Large intestine (tissue), 12 donors: ENCODE results near the gene CRYGB. TPM values are rescaled to one million over a fixed set of nuclear protein-coding genes. Genes with fewer than 3 reads are reported as not detected.

ENCODE experiments used
- DNase-seq, 2 donors: peaks; one replicate each; pipeline versions ENCODE4 v3.0.0 to v3.0.0-alpha.2; 2013
- H3K27ac ChIP-seq: one replicate; pipeline ENCODE4 v1.5.1; 2013; ENCODE audit warnings: low read length
- H3K27me3 ChIP-seq: 2 replicates; pipeline ENCODE4 v1.6.1; 2013; ENCODE audit warnings: low read length; ENCODE audit not compliant: control insufficient read depth, insufficient read depth
- H3K36me3 ChIP-seq: 2 replicates; pipeline ENCODE4 v1.6.1; 2013; ENCODE audit warnings: low read length; ENCODE audit not compliant: control insufficient read depth, insufficient read depth
- H3K4me1 ChIP-seq: one replicate; pipeline ENCODE4 v1.6.1; 2013; ENCODE audit warnings: low read length; ENCODE audit not compliant: control insufficient read depth, insufficient read depth
- H3K4me3 ChIP-seq: one replicate; pipeline ENCODE4 v1.5.1; 2013; ENCODE audit warnings: low read length
- H3K9me3 ChIP-seq: one replicate; pipeline ENCODE4 v1.6.1; 2013; ENCODE audit warnings: mild to moderate bottlenecking, low read depth, low read length, moderate library complexity; ENCODE audit not compliant: control insufficient read depth
- WGBS: methylation state at CpG from one replicate; pipeline ENCODE4 v1.1.5; 2013; ENCODE audit warnings: low lambda C conversion rate; ENCODE audit not compliant: insufficient coverage; 5-methylcytosine and 5-hydroxymethylcytosine counted together
- long read RNA-seq, 11 donors: transcript quantifications; one replicate each; lab custom pipeline, GENCODE V29; 2026
- polyA plus RNA-seq: library from polyadenylated mRNA; unstranded; fragments of 120-200 nt; gene quantifications from one replicate; pipeline ENCODE4 v1.2.1, GENCODE V29; 2013

Gene CRYGB, protein sequence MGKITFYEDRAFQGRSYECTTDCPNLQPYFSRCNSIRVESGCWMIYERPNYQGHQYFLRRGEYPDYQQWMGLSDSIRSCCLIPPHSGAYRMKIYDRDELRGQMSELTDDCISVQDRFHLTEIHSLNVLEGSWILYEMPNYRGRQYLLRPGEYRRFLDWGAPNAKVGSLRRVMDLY
- polyA plus RNA-seq: not detected
- long read RNA-seq, donor 1: 0 reads
- long read RNA-seq, donor 2: 0 reads
- long read RNA-seq, donor 3: 0 reads
- long read RNA-seq, donor 4: 0 reads
- long read RNA-seq, donor 5: 0 reads
- long read RNA-seq, donor 6: 0 reads
- long read RNA-seq, donor 7: 0 reads
- long read RNA-seq, donor 8: 0 reads
- long read RNA-seq, donor 9: 0 reads
- long read RNA-seq, donor 10: 0 reads
- long read RNA-seq, donor 11: 0 reads

DNA sequence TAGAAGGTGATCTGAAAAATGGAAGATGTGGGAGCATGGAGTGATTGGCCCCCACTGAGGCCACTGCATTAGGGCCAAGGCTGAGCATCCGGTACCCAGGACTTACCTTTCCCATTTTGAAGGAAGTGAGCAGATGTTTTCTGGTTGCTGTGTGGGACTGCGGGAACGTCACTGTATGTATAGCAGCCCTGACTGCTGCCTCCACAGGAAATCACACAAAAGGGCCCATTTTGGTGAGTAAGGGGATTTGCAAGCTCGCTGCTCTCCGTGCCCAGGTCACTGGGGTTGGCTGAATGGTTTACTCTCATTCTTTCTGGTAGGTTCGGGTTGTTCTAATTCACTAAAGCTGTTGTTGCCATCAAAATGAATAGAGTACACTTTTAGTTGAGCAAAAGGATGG, at the start of gene CRYGB:
CRYGB (minus strand) TSS at position 153 of the 400 bp plus-strand sequence; CDS start at position 115, 38 bp downstream.
- Histone ChIP-seq H3K9me3 (no peaks in the 10 kb centered on the region), H3K27me3 (no peaks in the 10 kb centered on the region), H3K36me3 (no peaks in the 10 kb centered on the region), H3K4me1 (peaks cover 3% of the 10 kb centered on the region), H3K27ac (no peak within 1 kb of the TSS), H3K4me3 (no peak within 1 kb of the TSS)
- no CpG with 5 or more reads among the region's 6 CpGs for WGBS
- DNase-seq: no peak

DNA sequence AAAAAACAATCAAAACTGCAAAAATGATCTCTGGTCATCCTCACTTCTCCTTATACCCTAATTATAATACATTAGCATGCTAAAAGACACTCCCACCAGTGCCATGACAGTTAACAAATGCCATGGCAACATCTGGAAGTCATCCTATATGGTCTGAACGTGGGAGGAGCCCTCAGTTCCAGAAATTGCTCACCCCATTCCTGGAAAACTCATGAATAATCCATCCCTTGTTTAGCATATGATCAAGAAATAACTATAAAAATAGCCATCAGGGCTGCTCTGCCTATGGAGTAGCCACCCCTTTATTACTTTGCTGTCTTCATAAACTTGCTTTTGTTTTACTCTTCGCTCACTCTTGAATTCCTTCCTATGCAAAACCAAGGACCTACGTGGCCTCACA, 49.6 kb upstream of the CRYGB start:
- Histone ChIP-seq H3K27ac (no peak overlapping the region), H3K36me3 (no peaks in the 10 kb centered on the region), H3K4me1 (no peaks in the 10 kb centered on the region), H3K27me3 (no peaks in the 10 kb centered on the region), H3K9me3 (no peaks in the 10 kb centered on the region), H3K4me3 (no peak overlapping the region)
- no peak for DNase-seq
- 70% methylated on average over 2 of the region's 3 CpGs for WGBS

DNA sequence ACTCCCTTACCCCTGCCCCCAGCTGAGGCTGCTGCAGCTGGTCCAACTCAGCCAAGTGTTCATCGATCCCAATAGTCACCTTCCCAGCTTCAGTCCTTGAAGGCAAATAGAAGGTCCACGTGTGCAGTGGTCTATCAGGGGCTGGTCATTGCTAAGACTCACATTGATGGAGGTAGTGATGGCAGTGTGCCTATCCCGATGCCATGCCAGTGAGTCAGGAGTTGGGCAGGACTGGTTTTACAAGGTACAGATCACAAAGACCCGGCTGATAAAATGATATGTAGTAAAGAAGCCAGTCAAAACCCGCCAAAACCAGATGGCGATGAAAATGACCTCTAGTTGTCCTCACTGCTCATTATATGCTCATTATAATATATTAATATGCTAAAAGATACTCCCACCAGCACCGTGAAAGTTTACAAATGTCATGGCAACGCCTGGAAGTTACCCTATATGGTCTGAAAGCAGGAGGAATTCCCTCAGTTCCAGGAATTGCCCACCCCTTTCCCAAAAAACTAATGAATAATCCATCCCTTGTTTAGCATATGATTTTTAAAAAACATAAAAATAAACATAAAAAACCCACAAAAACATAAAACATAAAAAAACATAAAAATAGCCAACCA, 46.8 kb upstream of the CRYGB start:
- Histone ChIP-seq H3K9me3 (no peaks in the 10 kb centered on the region), H3K27ac (no peak overlapping the region), H3K4me1 (no peaks in the 10 kb centered on the region), H3K36me3 (no peaks in the 10 kb centered on the region), H3K4me3 (no peak overlapping the region), H3K27me3 (no peaks in the 10 kb centered on the region)
- WGBS: 100% methylated on average over 2 of the region's 8 CpGs
- DNase-seq: no peak

DNA sequence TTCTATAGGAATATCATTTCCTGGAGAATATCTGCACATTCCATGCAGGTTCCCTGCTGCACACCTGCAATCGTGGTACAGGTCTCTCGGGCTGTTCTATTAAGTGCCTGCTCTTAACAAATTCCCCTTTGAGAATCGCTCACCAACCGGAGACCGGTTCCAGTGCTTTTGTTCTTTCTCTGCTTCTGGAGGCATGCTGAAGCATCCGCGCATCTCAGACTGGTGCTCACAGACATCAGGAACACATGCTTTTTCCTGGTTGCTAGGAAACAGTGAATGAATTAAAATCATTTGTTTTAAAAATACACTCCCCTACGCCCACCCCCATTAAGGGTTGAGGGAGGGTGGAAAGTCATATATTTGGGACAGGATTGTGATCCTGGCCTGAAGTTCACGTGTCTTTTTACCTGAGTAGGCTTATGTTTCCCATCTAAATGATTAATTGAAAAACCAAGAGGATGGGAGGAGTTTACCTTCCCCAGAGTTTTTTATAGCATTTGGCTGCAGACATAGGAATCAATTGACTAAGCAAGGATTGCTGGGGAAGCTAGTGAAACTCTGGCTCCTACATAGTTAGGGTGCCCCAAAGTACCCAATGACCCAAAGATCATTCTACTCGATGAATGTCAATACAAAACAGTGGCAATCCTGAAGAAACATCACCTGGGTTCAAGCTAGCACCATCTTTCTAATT, 44.0 kb upstream of the CRYGB start, which contains the start of gene C2orf80:
C2orf80 (minus strand) TSS at position 221 of the 694 bp plus-strand sequence. CDS start 3,044 bp downstream, outside the sequence.
- H3K4me1 ChIP-seq: no peaks in the 10 kb centered on the region
- H3K9me3 ChIP-seq: no peaks in the 10 kb centered on the region
- H3K27me3 ChIP-seq: no peaks in the 10 kb centered on the region
- no peak within 1 kb of the TSS for H3K4me3 ChIP-seq
- H3K36me3 ChIP-seq: no peaks in the 10 kb centered on the region
- DNase-seq: no peak
- WGBS: no CpG with 5 or more reads among the region's 10 CpGs
- no peak within 1 kb of the TSS for H3K27ac ChIP-seq

DNA sequence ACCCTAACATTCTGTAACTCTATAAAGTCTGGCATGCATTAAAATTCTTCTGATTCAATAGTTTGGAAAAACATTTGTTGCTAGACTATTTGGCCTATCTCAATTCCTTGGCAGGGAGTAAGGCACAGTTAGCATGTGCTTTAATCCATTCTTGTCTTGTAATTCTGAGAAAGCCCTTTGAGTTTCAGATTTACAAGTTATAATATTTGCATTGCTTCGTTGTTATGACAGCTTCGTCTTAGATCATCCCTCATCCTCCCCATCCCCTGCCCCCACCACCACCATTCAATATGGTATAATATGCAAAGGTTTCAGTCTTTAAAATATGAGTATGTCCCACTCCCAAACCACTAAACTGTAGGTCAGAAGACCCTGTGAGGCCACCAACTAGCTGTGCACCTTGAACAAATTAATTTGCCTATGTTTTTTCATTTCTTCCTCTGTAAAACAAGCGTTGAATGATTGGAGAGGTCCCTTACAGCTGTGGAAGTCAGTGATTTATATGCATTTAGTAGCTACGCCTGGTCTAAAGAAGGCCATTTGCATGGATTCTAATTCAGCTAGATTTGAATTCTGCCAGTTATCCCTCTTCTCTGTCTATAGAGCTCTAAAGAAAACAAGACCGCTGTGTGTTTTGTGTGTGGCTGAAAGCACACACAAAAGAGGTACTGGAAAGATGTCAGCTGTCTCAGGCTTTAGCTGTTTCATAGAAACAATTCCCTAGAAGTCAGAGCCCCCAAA, 43.3 kb upstream of the CRYGB start:
- Histone ChIP-seq H3K4me3 (no peak overlapping the region), H3K27ac (no peak overlapping the region), H3K36me3 (no peaks in the 10 kb centered on the region), H3K27me3 (no peaks in the 10 kb centered on the region), H3K4me1 (no peaks in the 10 kb centered on the region), H3K9me3 (no peaks in the 10 kb centered on the region)
- no CpG with 5 or more reads among the region's 5 CpGs for WGBS
- no peak for DNase-seq

DNA sequence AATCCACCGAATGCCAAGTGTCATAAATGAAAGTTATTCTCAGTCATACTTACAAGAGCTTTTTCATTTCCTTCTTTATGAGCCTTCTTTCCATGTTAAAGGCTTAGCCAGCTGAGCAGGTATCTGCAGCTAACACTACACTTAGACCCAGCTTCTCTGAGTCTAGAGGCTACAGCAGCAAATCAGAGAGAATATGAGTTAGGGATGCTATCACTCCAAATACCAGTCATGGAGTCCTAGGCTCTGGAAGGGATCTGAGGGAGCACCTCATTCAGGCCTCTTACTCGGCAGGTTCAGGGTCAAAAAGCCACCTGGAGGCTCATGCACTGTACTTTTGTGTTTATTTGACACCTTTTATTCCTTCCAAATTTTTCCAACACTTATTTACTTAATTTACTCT, 40.9 kb upstream of the CRYGB start:
- Histone ChIP-seq H3K27ac (no peak overlapping the region), H3K36me3 (no peaks in the 10 kb centered on the region), H3K27me3 (peaks cover 4% of the 10 kb centered on the region), H3K9me3 (no peaks in the 10 kb centered on the region), H3K4me3 (no peak overlapping the region), H3K4me1 (no peaks in the 10 kb centered on the region)
- no peak for DNase-seq
- WGBS: 100% methylated on average over 1 of the region's 2 CpGs

DNA sequence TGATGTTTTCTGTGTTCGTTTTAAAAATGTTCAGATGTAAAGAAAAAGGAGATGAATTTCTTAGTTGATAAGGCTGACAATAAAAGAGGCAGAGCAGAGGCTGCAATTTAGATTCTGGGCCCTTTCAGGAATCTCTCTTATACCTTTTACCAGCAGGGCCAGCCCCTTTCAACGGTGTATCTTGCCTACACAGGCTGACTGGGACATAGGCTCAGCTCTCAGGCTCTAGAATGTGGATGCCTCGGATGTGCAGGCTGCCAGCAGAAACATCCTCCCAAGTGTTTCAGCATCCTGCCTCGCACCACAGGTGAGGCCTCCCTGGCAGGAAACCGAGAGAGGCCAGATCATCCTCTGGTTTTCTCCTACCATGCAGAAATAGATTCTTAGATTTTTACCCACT, 40.5 kb upstream of the CRYGB start:
- DNase-seq: no peak
- Histone ChIP-seq H3K27me3 (peaks cover 4% of the 10 kb centered on the region), H3K4me1 (no peaks in the 10 kb centered on the region), H3K4me3 (no peak overlapping the region), H3K9me3 (no peaks in the 10 kb centered on the region), H3K27ac (no peak overlapping the region), H3K36me3 (no peaks in the 10 kb centered on the region)
- WGBS: no CpG with 5 or more reads among the region's 5 CpGs

DNA sequence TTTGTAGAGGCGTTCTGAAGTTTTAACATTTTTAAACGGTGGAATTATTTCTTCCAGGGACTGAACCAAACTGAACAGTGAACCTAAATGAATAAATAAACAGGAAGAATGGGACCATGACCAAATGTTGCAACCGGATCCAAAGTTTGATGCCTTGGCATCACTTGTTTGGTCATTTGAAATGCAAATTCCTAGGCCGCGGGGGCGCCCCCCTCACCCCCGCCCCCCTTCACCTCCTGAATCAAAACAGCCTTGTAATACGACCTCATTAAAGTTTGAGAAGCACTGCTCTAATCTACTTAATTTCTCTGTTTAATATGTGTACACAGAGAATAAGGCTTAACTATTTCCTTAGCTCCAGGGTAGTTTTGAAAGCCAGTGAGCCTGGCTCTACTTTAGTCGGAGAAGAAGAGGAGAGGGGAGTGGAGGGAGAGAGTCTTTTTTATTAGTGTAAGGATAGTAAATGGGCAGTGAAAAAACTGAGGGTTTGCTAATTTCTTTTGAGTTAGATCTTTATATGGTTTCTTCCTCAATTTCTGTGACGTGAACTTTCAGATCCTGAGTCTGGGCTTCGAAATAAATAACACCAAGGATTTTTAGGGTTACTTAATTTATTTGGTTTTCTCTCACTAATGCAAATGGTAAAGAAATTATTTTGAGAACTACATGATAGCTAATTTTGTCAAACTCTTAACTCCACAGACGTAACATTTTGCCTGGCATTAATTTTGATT, 38.2 kb upstream of the CRYGB start:
- Histone ChIP-seq H3K36me3 (no peaks in the 10 kb centered on the region), H3K27ac (no peak overlapping the region), H3K4me1 (peaks cover 6% of the 10 kb centered on the region), H3K9me3 (no peaks in the 10 kb centered on the region), H3K27me3 (peaks cover 4% of the 10 kb centered on the region), H3K4me3 (no peak overlapping the region)
- DNase-seq: no peak
- 81% methylated on average over 3 of the region's 12 CpGs for WGBS

DNA sequence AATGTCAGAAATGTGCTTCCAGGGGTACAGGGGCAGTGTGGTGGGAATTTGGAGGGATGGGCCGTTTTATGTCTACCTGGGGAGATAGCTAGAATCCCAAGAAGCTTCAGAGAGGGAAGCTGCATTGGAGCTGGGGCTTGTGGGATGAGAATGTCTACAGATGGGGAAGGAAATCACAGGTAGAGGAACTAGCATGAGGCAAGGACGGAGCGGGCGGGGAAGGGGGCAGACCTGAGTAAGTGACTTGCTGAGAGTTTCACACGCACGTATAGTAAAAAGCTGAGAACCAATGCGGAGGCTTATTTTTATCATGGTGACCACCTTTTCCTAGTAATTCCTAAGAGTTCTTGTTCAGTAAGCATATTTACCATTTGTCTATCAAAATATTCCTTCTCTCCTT, 37.6 kb upstream of the CRYGB start:
- DNase-seq: no peak
- WGBS: 57% methylated on average over 3 of the region's 7 CpGs
- no peak overlapping the region for H3K27ac ChIP-seq

More for the DNA sequence above, 37.6 kb upstream of the CRYGB start:
- Histone ChIP-seq H3K4me1 (peaks cover 8% of the 10 kb centered on the region), H3K27me3 (peaks cover 4% of the 10 kb centered on the region), H3K9me3 (no peaks in the 10 kb centered on the region), H3K4me3 (no peak overlapping the region), H3K36me3 (no peaks in the 10 kb centered on the region)
